ENCODE data around the gene SPTBN1.
"Not testable (repeated sequence)": the region's sequence is repeated elsewhere in the genome, so short reads cannot be mapped to it uniquely, and the experiment has no call there.

The SPTBN1 gene

GRCh38 chr2:54504866-54505265 lies 48.7 kb downstream of the SPTBN1 start:
- Mint-ChIP-seq H3K27ac (no peak overlapping the region), H3K36me3 (ENCODE audit: insufficient read depth) (no peaks in the 10 kb centered on the region), H3K27me3 (peaks cover 0 to 13% of the 10 kb centered on the region in 2 donors), H3K4me3 (no peak overlapping the region), H3K9me3 (no peaks in the 10 kb centered on the region), H3K4me1 (ENCODE audit: low read depth in 2 of 2) (no peaks in the 10 kb centered on the region)
- no peak for DNase-seq
- no peak for ATAC-seq (replicated peaks)

- H3K36me3 Mint-ChIP-seq (ENCODE audit: insufficient read depth) = no peaks in the 10 kb centered on the region
- H3K4me1 Mint-ChIP-seq (ENCODE audit: low read depth in 2 of 2) = no peaks in the 10 kb centered on the region
- H3K9me3 Mint-ChIP-seq = no peaks in the 10 kb centered on the region
- no peak overlapping the region for H3K4me3 Mint-ChIP-seq
- no peak for ATAC-seq (replicated peaks)
- no peak for DNase-seq
- no peaks in the 10 kb centered on the region for H3K27me3 Mint-ChIP-seq
- no peak overlapping the region for H3K27ac Mint-ChIP-seq
Observed at GRCh38 chr2:54508541-54508940, 52.4 kb downstream of the SPTBN1 start.

GRCh38 chr2:54509043-54509442 lies 52.9 kb downstream of the SPTBN1 start:
- H3K27me3 Mint-ChIP-seq; H3K36me3 Mint-ChIP-seq (ENCODE audit: insufficient read depth); DNase-seq; H3K9me3 Mint-ChIP-seq; H3K27ac Mint-ChIP-seq; H3K4me1 Mint-ChIP-seq (ENCODE audit: low read depth in 2 of 2); H3K4me3 Mint-ChIP-seq; ATAC-seq (replicated peaks): not testable (repeated sequence)

- Mint-ChIP-seq H3K27me3 (no peaks in the 10 kb centered on the region), H3K4me3 (no peak overlapping the region), H3K9me3 (no peaks in the 10 kb centered on the region), H3K36me3 (ENCODE audit: insufficient read depth) (no peaks in the 10 kb centered on the region), H3K27ac (no peak overlapping the region), H3K4me1 (ENCODE audit: low read depth in 2 of 2) (no peaks in the 10 kb centered on the region)
- DNase-seq (no peak), ATAC-seq (replicated peaks) (no peak)
Observed at GRCh38 chr2:54510916-54511315, 54.8 kb downstream of the SPTBN1 start.

- DNase-seq (no peak), ATAC-seq (replicated peaks) (no peak)
- Mint-ChIP-seq H3K27me3 (no peaks in the 10 kb centered on the region), H3K9me3 (no peaks in the 10 kb centered on the region), H3K27ac (no peak overlapping the region), H3K4me1 (ENCODE audit: low read depth in 2 of 2) (no peaks in the 10 kb centered on the region), H3K36me3 (ENCODE audit: insufficient read depth) (no peaks in the 10 kb centered on the region), H3K4me3 (no peak overlapping the region)
Observed at GRCh38 chr2:54512183-54512582, 56.1 kb downstream of the SPTBN1 start.

- Mint-ChIP-seq H3K27me3 (no peaks in the 10 kb centered on the region), H3K4me3 (no peak overlapping the region), H3K9me3 (no peaks in the 10 kb centered on the region), H3K27ac (no peak overlapping the region), H3K4me1 (ENCODE audit: low read depth in 2 of 2) (no peaks in the 10 kb centered on the region), H3K36me3 (ENCODE audit: insufficient read depth) (no peaks in the 10 kb centered on the region)
- ATAC-seq (replicated peaks) (no peak), DNase-seq (no peak)
Observed at GRCh38 chr2:54512663-54513362, 56.7 kb downstream of the SPTBN1 start.

GRCh38 chr2:54513363-54513715 lies 57.2 kb downstream of the SPTBN1 start:
- DNase-seq (no peak), ATAC-seq (replicated peaks) (no peak)
- Mint-ChIP-seq H3K4me1 (ENCODE audit: low read depth in 2 of 2) (no peaks in the 10 kb centered on the region), H3K27ac (no peak overlapping the region), H3K9me3 (no peaks in the 10 kb centered on the region), H3K4me3 (no peak overlapping the region), H3K27me3 (no peaks in the 10 kb centered on the region), H3K36me3 (ENCODE audit: insufficient read depth) (no peaks in the 10 kb centered on the region)

GRCh38 chr2:54514822-54515569 lies 58.9 kb downstream of the SPTBN1 start:
- Mint-ChIP-seq H3K4me3 (no peak overlapping the region), H3K27me3 (peaks cover 9 to 13% of the 10 kb centered on the region in 2 donors), H3K36me3 (ENCODE audit: insufficient read depth) (no peaks in the 10 kb centered on the region), H3K9me3 (no peaks in the 10 kb centered on the region), H3K27ac (no peak overlapping the region), H3K4me1 (ENCODE audit: low read depth in 2 of 2) (no peaks in the 10 kb centered on the region)
- DNase-seq (no peak), ATAC-seq (replicated peaks) (no peak)

GRCh38 chr2:54516842-54517241 lies 60.7 kb downstream of the SPTBN1 start:
- no peaks in the 10 kb centered on the region for H3K36me3 Mint-ChIP-seq (ENCODE audit: insufficient read depth)
- no peak for DNase-seq
- peaks cover 9 to 20% of the 10 kb centered on the region in 2 donors for H3K27me3 Mint-ChIP-seq
- no peaks in the 10 kb centered on the region for H3K9me3 Mint-ChIP-seq
- no peak overlapping the region for H3K27ac Mint-ChIP-seq
- no peaks in the 10 kb centered on the region for H3K4me1 Mint-ChIP-seq (ENCODE audit: low read depth in 2 of 2)
- ATAC-seq (replicated peaks) = no peak
- H3K4me3 Mint-ChIP-seq = no peak overlapping the region

GRCh38 chr2:54518016-54518415 lies 61.9 kb downstream of the SPTBN1 start:
- H3K9me3 Mint-ChIP-seq; ATAC-seq (replicated peaks); DNase-seq; H3K27ac Mint-ChIP-seq; H3K36me3 Mint-ChIP-seq (ENCODE audit: insufficient read depth); H3K4me3 Mint-ChIP-seq; H3K4me1 Mint-ChIP-seq (ENCODE audit: low read depth in 2 of 2): not testable (repeated sequence)
- H3K27me3 Mint-ChIP-seq = peaks cover 9 to 20% of the 10 kb centered on the region in 2 donors

- Mint-ChIP-seq H3K27ac (no peak overlapping the region), H3K9me3 (no peaks in the 10 kb centered on the region), H3K36me3 (ENCODE audit: insufficient read depth) (peaks cover 8% of the 10 kb centered on the region), H3K4me1 (ENCODE audit: low read depth in 2 of 2) (peaks cover 0 to 6% of the 10 kb centered on the region in 2 donors), H3K27me3 (peaks cover 9 to 20% of the 10 kb centered on the region in 2 donors), H3K4me3 (no peak overlapping the region)
- ATAC-seq (replicated peaks) (no peak), DNase-seq (no peak)
Observed at GRCh38 chr2:54518430-54518829, 62.3 kb downstream of the SPTBN1 start.

- Mint-ChIP-seq H3K4me1 (ENCODE audit: low read depth in 2 of 2) (peaks cover 0 to 6% of the 10 kb centered on the region in 2 donors), H3K27ac (no peak overlapping the region), H3K9me3 (no peaks in the 10 kb centered on the region), H3K4me3 (no peak overlapping the region), H3K36me3 (ENCODE audit: insufficient read depth) (peaks cover 10% of the 10 kb centered on the region), H3K27me3 (peaks cover 9 to 20% of the 10 kb centered on the region in 2 donors)
- no peak for DNase-seq
- no peak for ATAC-seq (replicated peaks)
Observed at GRCh38 chr2:54519841-54520459, 63.8 kb downstream of the SPTBN1 start.

GRCh38 chr2:54520687-54521086 lies 64.6 kb downstream of the SPTBN1 start:
- Mint-ChIP-seq H3K27ac (no peak overlapping the region), H3K9me3 (no peaks in the 10 kb centered on the region), H3K27me3 (peaks cover 9 to 20% of the 10 kb centered on the region in 2 donors), H3K4me3 (no peak overlapping the region), H3K36me3 (ENCODE audit: insufficient read depth) (peaks cover 10% of the 10 kb centered on the region), H3K4me1 (ENCODE audit: low read depth in 2 of 2) (peaks cover 0 to 6% of the 10 kb centered on the region in 2 donors)
- ATAC-seq (replicated peaks) (no peak), DNase-seq (no peak)
